Measurements from ENCODE around the gene SUMO2.
A peak's percentile ranks its signal among the peaks of the same experiment; 100 is the strongest.
"Not testable (repeated sequence)": the region's sequence is repeated elsewhere in the genome, so short reads cannot be mapped to it uniquely, and the experiment has no call there.

Gene SUMO2

DNA sequence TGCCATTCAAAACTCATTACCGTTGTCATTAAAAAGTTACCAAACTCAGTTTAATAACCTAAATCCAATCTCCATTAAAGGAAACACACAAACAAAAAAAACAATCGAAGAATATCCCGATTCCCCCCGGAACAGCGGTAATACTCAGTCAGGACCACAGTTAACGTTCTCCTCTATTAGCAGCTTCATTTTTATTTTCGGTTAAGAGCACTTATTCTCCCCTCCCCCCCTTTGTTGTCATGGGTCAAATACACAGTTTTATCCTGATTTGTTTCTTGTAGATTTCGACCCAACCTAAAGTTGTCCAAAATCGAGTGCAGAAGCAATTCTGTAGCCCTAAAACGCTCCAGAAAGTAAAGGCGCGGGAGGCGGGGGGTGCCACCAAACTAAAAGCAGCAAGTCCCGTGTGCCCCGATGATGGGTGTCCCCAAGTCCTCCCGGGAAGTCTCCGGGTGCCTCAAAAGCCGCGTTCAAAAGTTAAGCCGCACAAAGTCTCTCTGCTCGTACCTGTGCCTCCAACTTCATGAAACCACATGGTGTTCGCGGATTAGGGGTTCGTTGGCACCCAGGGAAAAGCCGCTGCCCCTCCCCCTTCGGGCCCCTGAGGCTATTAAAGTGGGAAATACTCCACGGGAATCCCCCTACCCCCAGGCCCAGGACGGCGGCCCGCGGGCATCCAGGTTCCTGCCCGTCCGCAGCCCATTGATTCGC is 996 bp downstream of the SUMO2 start:
- DNase-seq (ENCODE audit: low spot score): no peak

- DNase-seq (ENCODE audit: low spot score): no peak
These were observed 1.6 kb downstream of the SUMO2 start for GRCh38 chr17:75181110-75181509.

GRCh38 chr17:75178453-75178852 is 4.3 kb downstream of the SUMO2 start:
- DNase-seq (ENCODE audit: low spot score): no peak

DNA sequence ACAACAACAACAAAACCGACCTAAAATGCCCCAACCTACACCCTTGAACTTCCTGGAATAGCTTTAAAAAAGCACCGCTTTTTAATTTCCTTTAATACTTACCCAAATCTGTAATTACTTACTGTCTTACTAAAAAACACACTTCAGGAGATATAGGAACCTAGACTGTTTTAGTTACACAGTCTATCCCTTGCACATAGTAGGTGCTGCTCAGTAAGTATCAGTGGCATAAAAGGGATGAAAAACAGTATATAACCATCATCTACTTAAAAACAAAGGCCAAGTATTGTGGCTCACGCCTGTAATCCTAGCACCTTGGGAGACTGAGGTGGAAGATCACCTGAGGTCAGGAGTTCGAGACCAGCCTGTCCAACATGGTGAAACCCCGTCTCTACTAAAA is 6.1 kb downstream of the SUMO2 start:
- no peak for DNase-seq (ENCODE audit: low spot score)

- DNase-seq (ENCODE audit: low spot score): no peak
These were observed 7.8 kb downstream of the SUMO2 start for GRCh38 chr17:75174996-75175395.

DNA sequence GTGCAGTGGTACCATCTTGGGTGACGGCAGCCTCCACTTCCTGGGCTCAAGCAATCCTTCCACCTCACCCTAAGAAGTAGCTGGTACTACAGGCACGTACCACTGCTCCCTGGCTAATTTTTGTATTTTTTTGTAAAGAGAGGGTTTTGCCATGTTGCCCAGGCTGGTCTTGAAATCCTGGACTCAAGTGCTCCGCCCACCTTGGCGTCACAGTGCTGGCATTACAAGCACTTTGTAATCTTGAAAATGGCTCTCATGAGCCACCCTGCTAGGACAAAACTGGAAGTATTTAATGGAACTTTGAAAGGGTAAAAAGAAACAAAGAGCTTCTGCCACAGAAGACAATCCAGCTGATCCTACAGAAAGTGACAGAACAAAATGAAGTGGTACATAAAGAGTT is 9.2 kb downstream of the SUMO2 start:
- DNase-seq (ENCODE audit: low spot score): no peak

DNA sequence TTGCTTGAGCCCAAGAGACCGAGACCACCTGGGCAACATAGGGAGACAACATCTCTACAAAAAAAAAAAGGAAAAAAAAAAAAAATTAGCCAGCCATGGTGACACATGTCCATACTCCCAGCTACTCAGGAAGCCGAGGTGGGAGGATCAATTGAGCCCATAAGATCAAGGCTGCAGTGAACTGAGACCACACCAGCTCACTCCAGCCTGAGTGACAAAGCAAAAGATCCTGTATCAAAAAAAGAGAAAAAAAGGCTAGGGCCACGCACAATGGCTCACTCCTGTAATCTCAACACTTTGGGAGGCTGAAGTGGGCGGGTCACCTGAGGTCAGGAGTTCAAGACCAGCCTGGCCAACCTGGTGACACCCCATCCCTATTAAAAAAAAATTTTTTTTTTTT is 13.8 kb downstream of the SUMO2 start:
- DNase-seq (ENCODE audit: low spot score): no peak

DNA sequence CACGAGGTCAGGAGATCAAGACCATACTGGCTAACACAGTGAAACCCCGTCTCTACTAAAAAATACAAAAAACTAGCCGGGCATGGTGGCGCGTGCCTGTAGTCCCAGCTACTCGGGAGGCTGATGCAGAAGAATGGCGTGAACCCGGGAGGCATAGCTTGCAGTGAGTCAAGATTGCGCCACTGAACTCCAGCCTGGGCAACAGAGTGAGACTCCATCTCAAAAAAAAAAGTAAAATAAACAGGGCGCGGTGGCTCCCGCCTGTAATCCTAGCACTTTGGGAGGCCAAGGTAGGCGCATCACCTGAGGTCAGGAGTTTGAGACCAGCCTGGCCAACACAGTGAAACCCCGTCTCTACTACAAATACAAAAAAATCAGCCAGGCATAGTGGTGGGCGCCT is 18.2 kb downstream of the SUMO2 start:
- not testable (repeated sequence) for DNase-seq (ENCODE audit: low spot score)

- DNase-seq (ENCODE audit: low spot score): no peak
These were observed 19.7 kb downstream of the SUMO2 start for GRCh38 chr17:75163074-75163473.

DNA sequence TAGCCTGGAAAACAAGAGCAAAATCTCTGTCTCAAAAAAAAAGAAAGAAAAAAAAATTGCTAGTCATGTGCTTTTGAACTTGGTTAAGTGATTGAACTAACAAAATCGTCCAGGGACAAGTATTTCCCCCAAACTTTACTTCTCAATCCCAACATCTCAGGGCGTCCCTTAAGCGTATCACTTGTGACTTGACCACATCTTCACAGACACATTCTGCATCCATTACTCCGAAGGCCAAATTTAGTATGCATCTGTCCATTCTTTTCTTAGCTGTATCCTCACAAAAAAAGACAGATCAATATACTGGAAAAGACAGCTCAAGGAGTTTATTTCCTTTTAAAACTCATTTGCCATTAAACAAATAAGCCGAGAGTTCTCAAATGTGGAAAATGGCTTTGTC is 22.5 kb downstream of the SUMO2 start:
- DNase-seq (ENCODE audit: low spot score): no peak

GRCh38 chr17:75159196-75160031 is 23.3 kb downstream of the SUMO2 start:
- DNase-seq (ENCODE audit: low spot score): no peak

GRCh38 chr17:75158480-75158879 is 24.3 kb downstream of the SUMO2 start:
- DNase-seq (ENCODE audit: low spot score): not testable (repeated sequence)

DNA sequence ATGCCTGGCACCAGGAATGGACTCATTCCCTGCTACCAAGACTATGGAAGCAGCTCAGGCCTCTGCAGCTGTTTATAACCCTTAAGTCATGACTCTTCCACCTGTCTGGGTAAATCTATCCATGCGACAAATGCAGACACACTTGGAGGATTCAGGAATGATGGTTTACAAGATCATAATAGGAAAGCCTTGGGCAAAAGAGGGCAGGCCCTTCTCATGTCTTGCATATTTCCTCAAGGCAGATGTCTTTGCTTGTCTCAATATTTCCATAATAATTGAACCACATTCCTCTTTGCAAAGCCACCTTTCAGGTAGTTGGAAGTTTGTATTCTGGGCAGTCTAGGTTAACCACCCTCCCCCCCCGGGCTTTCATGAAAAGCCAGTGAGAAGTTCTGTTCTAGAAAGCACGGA is 27.6 kb downstream of the SUMO2 start:
- no peak for DNase-seq (ENCODE audit: low spot score)

DNA sequence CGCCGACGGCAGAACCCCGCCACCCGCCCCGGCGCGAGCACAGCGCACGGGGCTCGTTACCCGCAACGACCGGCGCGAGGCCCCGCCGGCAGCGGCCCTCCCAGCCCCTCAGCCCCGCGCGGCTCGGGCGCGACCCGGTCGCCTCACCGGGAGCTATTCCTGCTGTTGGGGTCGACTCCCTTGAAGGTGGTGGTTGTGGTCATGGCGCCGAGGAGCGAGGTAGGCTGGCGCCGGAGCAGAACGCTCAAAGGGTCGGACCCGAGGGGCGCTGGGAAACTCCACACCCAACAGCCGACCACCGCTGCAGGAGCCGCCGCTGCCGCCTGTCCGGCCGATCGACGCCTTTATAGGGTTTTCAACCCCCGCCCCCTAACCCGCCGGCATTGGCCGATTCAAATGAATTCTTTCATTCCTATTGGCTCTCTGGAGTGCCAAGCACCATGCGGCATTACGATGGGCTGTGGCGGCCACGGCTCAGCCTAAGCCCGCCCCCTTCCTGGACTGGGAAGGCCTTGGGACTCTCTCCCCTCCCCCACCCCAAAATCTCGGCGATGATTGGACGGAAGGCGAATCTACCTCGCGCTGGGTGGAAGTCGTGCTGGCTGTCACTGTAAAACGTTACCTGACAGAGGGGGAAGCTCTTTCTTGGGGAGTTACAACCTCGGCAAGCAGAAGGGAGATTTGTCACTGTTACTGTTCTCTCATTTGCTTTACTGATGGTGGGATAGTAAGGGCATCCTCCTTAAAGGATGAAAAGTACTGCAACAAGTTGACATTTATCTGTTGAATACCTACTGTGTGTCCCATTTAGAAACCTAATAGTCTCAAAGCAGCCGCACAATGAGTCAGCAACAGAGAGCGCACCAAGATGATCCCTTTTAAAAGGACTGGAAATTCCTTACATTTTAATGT is 28.3 kb downstream of the SUMO2 start, which contains the start of gene JPT1:
JPT1 (minus strand) TSS at position 318 of the 912 bp plus-strand sequence; CDS start at position 203, 115 bp downstream.
- peak; percentile 99 for DNase-seq (ENCODE audit: low spot score)

DNA sequence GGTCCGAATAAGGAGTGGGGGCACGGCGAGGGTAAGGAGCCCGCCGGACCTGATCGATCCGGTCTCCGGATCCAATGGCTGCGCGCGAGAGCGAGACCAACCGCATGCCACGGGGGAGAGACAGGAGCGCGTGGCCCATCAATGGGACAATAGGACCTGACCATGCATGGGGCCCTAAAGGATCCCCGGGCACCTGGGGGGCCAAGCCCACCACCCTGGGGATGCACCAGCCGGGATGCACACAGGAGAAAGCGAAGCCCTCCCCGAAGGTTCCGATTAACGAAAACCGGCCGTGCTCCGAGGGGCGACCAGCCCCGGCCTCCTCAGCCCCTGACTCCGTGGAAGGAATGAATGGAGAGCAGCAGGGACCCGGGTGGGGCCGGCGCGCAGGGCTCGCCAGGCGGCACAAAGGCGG is 29.0 kb downstream of the SUMO2 start:
- DNase-seq (ENCODE audit: low spot score): no peak

- DNase-seq (ENCODE audit: low spot score): peak; percentile 45
These were observed 29.6 kb downstream of the SUMO2 start for GRCh38 chr17:75152922-75153779.

DNA sequence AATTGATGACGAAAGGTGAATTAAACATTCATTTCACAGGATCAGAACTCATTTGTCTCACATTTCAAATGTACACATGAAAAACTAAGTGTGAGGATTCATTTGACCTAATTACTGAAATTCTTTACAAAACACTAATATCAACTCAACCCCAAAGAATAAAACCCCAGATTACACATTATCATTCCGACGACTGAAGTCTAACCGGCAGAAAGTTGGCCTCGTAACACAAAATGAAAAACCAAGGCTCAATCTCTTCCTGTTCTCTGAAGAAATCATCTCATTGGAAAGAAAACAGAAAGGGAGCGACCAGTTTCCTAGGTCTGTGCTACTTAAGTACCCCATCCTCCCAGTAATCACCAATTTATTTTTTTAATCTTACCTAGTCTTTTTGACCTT is 30.2 kb downstream of the SUMO2 start:
- DNase-seq (ENCODE audit: low spot score): no peak

- no peak for DNase-seq (ENCODE audit: low spot score)
These were observed 30.8 kb downstream of the SUMO2 start for GRCh38 chr17:75151930-75152329.

GRCh38 chr17:75147878-75148546 is 34.7 kb downstream of the SUMO2 start:
- no peak for DNase-seq (ENCODE audit: low spot score)

DNA sequence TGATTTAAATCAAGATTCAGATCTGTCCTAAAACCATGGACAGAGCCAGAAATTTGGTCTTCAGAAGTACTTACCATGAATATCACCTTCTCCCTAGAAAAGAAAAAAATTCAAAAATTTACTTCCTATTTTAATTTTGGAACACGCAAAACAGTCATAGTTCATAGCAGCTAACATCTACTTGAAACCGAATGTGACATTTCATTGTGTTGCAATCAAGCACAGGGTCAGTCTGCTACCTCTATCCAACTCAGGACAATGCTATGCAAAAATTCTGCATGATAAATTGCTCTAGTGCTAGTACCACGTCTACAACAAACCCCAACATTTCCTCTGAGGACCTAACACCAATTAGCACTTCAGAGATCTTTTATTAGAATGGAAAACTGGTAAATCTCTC is 36.2 kb downstream of the SUMO2 start:
- DNase-seq (ENCODE audit: low spot score): no peak

Measured in kidney capillary endothelial cell (primary cell).